GM19438 (cell line): ENCODE results near the gene INSL4.

Experiments used
- ATAC-seq: cut with Tn5 transposase; IDR thresholded peaks from one replicate; pipeline ENCODE4 v1.9.1; 2021; ENCODE audit warnings: low read depth; ENCODE audit not compliant: unreplicated experiment

Gene INSL4

GRCh38 chr9:5231212-5231611 is at the start of gene INSL4:
Gene INSL4, plus strand, starts transcription at chr9:5231419. Its CDS starts 105 bp downstream, at chr9:5231524.
- no peak for ATAC-seq

GRCh38 chr9:5184776-5185175 is 46.4 kb upstream of the INSL4 start:
- ATAC-seq: no peak

- no peak for ATAC-seq
These were observed 45.9 kb upstream of the INSL4 start, which contains the start of gene INSL6 for GRCh38 chr9:5185220-5185840. Gene INSL6, minus strand, starts transcription at chr9:5185639. Its CDS starts 37 bp downstream, at chr9:5185602.

- ATAC-seq: no peak
These were observed 44.6 kb upstream of the INSL4 start for GRCh38 chr9:5186416-5187169.

- ATAC-seq: no peak
These were observed 42.9 kb upstream of the INSL4 start for GRCh38 chr9:5188060-5188984.

GRCh38 chr9:5191985-5192384 is 39.2 kb upstream of the INSL4 start:
- ATAC-seq: no peak

- ATAC-seq: no peak
These were observed 37.9 kb upstream of the INSL4 start for GRCh38 chr9:5193345-5193744.

GRCh38 chr9:5195463-5195862 is 35.8 kb upstream of the INSL4 start:
- ATAC-seq: no peak

GRCh38 chr9:5205071-5205470 is 26.1 kb upstream of the INSL4 start:
- no peak for ATAC-seq

GRCh38 chr9:5230554-5230953 is 665 bp upstream of the INSL4 start:
- no peak for ATAC-seq

- ATAC-seq: no peak
These were observed 32.4 kb downstream of the INSL4 start for GRCh38 chr9:5263351-5264218.

GRCh38 chr9:5264219-5264595 is 33.0 kb downstream of the INSL4 start:
- no peak for ATAC-seq

- no peak for ATAC-seq
These were observed 34.7 kb downstream of the INSL4 start for GRCh38 chr9:5265939-5266338.

- no peak for ATAC-seq
These were observed 38.1 kb downstream of the INSL4 start for GRCh38 chr9:5269249-5269715.

- no peak for ATAC-seq
These were observed 43.6 kb downstream of the INSL4 start for GRCh38 chr9:5274770-5275169.

- ATAC-seq: no peak
These were observed 47.3 kb downstream of the INSL4 start for GRCh38 chr9:5278486-5278885.
